ENCODE measurements around the gene CXADR. TPM values are rescaled to one million over a fixed set of nuclear protein-coding genes. Genes with fewer than 3 reads are reported as not detected.
"Not testable (repeated sequence)": the region's sequence is repeated elsewhere in the genome, so short reads cannot be mapped to it uniquely, and the experiment has no call there.

CXADR gene
- 29.4 and 38.8 TPM in 2 replicates for polyA plus RNA-seq (2014; cell fraction: cytosol; rRNA removed)
- polyA plus RNA-seq (2014; cell fraction: nucleus; rRNA removed) = 7.1 and 11.7 TPM in 2 replicates

DNA sequence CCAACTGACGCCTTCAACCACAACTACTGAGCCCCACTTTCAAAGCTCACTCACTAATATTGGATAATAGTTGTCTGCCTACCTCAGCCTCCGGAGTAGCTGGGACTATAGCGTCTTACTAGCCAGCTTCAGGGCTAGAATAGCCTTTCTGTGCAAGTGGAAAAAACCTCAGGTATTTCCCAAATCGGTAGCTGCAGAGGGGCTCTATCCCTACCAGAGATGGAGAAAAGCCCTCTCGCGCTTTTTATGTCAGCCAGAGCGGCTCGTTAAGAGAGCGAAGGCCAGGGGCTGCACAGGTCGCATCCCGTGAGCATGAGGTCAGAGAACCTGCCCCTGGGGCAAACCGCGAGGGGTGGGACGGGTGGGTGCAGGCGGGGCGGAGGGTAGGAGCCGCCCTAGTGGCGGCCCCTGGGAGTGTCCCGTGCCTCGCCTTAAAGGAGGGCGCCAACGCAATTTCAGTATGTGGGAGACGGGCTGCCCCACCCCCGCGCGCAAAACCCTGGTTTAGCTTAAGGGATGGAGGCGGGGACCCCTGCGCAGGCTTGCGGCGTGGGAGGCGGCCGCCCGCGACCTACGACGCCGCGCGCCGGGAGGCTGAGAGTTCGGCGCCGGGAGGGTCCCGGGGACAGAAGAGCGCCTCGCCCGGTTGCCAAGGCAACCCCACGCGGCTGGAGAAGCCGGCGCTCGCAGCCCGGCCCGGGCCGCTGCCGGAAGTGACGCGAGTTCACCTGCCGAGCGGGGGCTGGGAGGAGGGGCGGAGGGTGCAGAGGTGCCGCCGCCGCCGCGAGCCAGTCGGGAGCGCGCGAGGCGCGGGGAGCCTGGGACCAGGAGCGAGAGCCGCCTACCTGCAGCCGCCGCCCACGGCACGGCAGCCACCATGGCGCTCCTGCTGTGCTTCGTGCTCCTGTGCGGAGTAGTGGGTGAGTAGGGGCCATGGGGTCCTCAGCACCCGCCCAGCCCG lies at the start of gene CXADR:
CXADR (plus strand) TSS at position 791 of the 961 bp plus-strand sequence; CDS start at position 878, 87 bp downstream.
- DNase-seq (ENCODE audit: low spot score) = peak; percentile 85

DNA sequence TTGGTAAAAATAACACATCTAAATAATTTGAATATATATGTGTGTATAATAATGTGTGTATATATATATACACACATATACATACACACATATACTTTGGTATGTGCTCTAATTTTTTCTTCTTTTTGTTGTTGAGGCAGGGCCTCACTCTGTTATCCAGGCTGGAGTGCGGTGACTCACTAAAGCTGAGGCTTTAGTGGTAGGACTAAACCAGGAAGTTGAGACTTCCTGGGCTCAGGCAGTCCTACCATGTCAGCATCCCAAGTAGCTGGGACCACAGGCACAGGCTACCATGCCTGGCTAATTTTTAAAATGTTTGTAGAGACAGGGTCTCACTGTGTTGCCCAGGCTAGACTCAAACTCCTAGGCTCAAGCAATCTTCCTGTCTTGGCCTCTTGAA lies 46.7 kb upstream of the CXADR start:
- DNase-seq (ENCODE audit: low spot score) = no peak

DNA sequence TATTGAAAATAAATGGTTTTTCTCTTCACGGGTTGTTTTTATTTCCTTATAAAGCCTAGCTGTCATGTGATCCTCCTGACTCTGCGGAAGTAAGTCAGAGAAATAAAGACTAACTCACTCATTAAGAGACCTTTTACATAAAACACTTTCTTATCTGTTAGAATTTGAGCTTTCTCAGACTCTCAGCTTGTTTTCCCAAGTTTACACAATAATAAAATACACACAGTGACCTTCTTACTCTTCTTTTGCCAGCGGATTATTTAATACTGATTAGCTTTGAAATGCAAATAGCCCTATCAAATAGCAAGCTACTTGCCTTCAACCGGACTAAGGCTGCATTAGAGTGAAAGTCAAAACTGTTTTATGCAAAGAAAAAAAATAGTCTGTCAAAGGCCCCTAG lies 45.5 kb upstream of the CXADR start:
- no peak for DNase-seq (ENCODE audit: low spot score)

DNA sequence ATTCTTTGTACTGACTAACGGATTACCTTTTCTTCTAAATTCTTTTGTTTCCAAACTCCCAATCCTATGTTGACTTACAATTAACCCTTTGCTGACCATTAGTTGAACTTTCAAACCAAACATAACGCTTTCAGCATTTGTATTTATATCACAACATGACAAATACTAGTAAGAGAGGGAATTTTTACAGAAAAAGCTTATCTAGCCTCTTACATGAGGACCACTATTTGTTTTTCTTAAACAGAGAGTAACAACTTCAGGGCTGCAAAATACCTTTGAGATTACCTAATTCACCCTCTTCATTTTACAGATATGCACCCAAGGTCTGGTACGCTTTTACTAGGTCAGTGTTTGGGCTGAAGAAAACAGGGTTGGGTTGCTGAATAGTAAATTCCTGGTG lies 45.0 kb upstream of the CXADR start:
- DNase-seq (ENCODE audit: low spot score) = no peak

DNA sequence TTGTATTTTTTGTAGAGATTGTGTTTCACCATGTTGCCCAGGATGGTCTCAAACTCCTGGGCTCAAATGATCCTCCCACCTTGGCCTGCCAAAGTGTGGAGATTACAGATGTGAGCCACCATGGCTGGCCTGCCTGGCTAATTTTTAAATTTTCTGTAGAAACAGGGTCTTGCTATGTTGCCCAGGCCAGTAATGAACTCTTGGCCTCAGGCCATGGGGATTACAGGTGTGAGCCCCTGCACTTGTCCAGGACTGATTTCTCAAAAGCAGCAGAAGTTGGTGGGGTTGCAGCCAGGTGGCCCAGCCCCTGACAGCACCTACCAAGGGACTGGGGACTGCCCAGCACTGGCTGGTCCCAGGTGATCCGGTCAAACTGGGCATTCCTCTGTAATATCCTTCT lies 44.1 kb upstream of the CXADR start:
- DNase-seq (ENCODE audit: low spot score) = no peak

DNA sequence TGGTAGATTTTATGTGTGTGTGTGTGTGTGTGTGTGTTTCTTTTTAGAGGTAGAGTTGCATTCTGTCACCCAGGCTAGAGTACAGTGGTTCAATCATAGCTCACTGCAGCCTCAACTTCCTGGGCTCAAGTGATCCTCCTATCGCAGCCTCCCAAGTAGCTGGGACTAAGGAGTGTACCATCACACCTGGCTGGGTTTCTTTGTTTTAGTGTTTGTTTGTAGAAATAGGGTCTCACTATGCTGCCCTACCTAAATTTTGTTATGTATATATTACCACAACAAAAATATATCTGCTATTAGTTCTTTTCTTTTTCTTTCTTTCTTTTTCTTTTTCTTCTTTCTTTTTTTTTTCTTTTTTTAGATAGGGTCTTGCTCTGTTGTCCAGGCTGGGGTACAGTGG lies 43.1 kb upstream of the CXADR start:
- DNase-seq (ENCODE audit: low spot score) = no peak

DNA sequence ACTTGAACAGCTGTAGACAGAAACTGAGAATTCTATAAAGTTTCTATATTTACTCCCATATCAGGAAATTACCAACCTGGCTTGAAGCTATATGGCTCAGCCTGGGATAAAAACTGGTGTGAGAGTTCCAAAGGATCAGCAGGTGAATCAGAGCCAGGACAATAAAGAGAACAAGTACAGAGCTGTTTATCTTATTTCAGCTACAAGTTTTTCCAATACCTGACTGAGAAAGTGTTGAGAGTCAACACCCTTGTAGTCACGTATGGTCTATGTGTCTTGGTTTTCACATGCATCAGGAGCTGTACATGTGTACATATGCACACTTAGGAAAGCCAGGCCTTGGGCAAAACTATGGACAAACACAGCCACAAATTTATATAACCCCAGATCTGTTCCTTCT lies 40.7 kb upstream of the CXADR start:
- DNase-seq (ENCODE audit: low spot score) = no peak

DNA sequence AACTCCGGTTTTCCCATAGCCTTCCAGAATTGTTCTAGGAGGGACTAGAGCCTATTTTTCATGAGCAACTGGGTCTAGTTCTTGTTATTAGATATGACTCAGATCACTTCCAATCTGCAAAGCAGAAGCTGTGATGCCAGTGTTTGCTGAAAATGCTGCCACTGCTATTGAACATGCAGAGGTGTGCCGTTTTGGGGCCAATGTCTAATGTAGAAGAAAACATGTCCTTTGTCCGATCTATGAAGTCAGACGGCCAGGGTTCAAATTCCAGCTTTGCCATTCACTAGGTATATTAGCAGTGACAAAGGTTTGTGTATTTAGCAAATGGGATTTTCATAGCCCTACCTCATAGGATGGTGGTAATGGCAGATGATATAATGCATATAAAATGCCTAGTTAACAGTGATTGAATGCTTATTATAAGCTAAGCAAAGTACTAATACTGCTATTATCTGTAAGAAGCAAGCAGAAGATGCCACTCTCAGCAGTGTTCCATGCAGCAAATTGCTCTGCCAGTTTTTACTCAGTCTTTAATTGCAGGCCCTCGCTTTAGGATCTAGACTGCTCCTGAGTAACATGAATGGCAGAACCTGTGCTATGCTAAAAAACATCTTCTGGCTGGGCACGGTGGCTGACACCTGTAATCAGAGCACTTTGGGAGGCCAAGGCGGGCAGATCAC lies 40.1 kb upstream of the CXADR start:
- DNase-seq (ENCODE audit: low spot score) = no peak

DNA sequence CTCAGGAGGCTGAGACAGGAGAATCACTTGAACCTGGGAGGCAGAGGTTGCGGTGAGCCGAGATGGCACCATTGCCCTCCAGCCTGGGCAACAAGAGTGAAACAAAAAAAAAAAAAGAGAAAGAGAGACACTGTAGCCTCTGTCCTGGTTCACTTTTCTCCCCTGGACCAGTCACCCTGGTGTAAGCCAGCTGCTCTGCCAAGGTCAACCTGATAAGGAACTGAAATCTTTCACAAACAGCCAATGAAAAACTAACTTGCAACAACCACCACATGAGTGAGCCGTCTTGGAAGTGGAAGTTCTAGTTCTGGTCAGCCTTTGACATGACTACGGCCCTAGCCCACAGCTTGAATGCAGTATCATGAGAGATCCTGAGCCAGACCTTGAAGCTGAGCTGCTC lies 36.8 kb upstream of the CXADR start:
- no peak for DNase-seq (ENCODE audit: low spot score)

DNA sequence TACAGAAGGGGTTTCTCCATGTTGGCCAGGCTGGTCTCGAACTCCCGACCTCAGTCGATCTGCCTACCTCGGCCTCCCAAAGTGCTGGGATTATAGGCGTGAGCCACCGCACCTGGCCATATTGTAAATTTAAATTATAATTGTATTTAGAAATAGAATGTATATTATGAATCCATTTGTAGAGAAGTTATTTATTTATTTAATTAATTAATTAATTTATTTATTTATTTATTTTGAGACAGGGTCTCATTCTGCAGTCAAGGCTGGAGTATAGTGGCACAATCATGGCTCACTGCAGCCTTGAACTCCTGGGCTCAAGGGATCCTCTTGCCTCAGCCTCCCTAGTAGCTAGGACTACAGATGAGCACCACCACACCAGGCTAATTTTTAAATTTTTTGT lies 34.7 kb upstream of the CXADR start:
- not testable (repeated sequence) for DNase-seq (ENCODE audit: low spot score)

DNA sequence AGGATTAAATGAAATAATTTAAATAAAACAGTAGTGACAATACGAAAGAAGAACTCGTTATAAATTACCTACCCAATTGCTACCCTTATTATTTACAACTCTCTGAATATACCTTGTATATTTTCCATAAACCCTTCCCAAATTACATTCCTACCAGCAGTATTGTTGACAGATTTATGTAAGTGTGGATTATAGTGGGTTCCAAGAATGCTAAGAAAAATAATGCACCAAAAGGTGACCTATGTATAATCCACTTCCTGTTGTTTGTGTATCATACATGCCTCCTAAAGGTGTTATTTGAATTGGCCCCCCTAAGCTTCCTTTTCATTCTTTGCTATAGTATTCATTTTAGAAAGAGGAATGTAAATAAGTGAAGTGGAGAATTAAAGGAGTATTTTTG lies 33.2 kb upstream of the CXADR start:
- no peak for DNase-seq (ENCODE audit: low spot score)

DNA sequence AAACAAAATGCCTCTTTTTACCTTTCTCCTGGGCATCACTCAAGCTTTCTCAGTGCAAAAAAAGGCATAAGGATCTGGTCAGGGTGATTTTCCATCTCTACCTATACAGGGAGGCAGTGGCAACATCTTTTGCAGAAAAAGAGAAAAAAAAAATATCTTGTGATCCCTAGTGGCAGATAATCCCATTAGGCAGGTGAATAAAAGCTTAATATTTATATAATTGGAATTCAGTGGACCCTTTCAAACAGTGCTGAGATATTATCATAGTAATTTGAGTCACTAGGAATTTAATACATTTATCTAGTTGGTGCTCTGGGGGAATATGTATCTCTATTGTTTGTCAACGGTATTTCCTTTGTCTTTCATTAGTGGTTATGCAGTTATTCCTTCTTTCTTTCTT lies 29.9 kb upstream of the CXADR start:
- no peak for DNase-seq (ENCODE audit: low spot score)

DNA sequence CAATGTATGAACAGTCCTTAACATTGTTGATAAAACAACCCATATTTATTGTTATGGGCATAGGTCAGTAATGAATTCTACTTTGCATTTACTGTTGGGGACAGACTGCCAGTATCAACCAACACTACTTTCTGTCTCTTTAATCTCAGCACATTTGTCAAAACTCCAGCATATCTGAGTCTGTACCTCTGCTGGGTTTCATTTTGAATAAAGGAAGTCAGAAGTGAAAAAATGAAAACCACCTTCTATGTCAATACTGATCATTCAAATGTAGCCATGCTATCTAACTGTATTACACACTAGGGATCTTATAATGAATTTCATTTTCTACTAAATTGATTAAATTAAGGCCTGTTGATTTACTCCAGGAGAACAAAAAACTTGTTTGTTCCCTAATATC lies 24.2 kb upstream of the CXADR start:
- no peak for DNase-seq (ENCODE audit: low spot score)

DNA sequence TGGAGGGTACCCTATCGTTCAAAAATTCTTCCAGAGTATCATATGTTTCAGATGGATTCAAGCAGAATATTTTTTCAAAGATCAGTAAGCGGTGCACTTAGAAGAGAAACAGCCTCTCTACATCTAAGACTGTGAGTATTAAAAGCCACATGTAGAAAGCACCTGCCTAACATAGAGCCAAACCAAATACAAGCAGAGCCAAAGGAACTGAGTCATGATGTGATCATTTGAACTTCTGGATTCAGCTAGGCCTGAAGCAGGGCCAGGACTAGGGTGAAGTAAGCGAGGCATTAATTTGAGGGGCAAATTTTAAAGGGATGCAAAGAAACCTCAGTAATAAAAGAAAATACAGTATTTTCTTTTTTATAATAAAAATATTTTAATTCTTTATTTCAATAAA lies 23.3 kb upstream of the CXADR start:
- not testable (repeated sequence) for DNase-seq (ENCODE audit: low spot score)

DNA sequence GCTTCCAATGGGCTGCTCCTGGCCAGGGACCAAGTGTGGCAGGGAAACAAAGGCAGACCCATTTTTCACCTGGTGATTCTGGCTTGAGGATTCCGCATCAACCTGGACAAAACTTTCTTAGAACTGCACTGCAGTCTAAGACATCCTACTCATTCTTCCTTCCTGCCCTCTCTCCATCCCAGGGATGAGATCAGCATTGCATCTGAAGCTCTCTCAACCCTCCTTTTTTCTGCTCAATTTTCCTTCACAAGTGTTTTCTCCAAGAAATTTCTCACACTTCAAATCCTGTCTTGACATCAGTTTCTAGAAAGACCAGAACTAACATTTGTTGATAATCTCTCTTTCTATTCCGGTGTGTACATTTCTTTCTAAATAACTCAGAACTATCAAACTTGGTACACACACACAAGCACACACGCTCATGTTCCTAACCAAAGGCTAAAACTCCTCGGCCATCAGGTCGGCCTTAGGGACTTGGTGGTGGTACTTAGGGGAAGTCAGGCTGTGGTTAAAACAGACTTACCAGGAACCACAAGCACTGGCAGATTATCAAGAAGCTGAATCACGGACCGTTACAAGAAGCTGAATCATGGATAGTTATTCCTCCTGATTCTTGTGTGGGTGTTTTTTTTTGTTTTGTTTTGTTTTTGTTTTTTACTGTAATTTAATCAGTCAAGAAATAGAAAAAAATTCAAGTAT lies 21.0 kb upstream of the CXADR start:
- no peak for DNase-seq (ENCODE audit: low spot score)

DNA sequence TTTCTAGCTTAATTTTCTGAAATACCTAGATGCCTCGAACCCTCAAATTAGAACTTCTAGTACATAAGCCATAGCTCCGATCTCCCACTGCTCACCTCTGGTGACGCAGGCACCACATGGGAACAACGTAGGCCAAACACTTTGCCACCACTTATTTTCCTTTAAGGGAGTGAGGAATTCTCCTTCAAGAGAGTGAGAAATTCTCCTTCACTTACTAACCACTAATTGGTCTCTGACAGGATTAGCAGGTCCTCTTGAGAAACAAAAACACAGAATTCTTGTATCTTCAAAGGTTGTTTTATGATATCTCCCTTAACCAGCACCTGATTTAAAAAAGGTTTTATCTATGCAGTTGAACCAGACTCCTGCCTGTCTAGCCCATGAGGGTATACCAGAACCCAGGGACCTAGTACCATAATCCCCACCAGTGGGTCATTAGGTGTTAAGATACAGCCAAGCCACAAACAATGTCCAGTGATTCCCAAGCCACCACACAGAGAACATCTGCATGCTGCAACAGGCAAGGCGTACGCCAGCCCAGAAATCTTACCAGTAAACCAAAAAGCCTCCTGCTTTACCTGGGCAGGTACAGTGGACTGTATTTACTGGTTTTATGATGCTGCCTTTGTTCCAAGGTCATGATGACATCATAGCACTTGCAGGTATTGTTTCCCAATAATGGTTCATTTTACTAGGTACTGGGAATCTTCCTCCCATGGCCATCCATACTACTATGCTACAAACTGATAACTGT lies 20.3 kb upstream of the CXADR start:
- no peak for DNase-seq (ENCODE audit: low spot score)

DNA sequence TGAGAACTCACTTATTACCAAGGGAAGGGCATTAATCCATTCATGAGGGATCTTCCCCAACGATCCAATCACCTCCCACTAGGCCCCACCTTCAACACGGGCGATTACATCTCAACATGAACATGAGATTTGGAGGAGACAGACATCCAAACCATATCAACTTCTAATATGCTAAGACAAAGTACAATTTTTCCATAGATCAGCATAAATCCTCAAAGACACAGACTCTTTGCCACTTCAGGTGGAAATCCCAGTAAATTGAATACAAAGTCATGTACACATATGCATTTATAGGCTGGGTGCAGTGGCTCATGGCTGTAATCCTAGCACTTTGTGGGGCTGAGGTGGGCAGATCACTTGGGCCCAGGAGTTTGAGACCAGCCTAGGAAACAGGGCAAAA lies 18.8 kb upstream of the CXADR start:
- no peak for DNase-seq (ENCODE audit: low spot score)

DNA sequence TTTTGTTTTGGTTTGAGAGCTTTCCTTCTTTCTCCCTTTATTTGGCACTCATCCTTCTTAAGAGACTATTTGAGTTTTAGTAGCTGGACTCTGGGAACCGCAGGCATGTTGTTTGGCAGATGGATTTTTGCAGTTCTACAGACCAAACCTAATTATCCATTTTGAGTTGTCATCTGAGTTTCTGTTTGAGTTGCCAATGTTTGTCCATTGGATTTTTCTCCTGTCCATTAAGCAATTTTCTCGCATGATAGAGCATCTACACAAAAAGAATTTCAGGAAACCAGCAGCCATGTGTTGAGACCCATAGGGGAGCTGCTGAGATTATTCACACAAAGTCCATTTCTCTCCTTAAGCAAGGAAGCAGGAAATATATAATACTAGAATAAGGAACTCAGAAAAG lies 17.2 kb upstream of the CXADR start:
- peak; percentile 23 for DNase-seq (ENCODE audit: low spot score)

DNA sequence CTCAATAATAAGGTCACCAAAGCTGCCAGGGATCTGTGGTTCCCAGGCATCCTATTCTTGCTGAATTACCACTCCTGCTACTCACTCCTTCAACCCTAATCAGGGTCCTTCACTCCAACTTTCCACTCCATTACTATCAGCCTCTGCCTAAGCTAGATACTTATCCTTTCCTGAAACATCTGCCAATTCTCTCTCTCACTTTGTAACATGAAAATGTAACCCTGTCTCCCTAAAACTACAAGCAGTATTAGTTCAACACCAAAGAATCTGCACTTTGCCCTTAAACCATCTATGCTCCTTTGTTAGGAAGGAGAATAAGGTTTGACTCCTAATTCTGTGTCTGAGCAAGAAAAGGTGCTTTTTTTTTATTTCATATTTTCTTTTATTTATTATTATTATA lies 15.5 kb upstream of the CXADR start:
- no peak for DNase-seq (ENCODE audit: low spot score)

DNA sequence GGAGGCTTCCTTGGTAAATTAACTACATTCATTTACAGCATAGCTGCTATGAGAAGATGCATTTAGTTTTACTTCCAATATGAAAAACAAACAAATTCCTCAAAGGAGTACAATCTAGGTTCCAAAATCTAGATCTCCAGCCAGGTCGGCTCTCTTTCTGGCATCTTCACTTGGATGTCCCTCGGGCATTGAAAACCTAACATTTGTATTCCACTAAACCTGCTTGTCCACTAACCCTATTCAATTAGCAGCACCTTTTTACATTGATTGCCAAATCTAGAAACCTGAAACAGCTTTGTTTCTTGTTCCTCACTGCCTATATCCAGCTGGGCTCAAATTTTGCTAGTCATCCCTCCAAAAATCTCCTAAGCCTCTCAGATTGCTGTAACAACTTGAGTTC lies 14.3 kb upstream of the CXADR start:
- no peak for DNase-seq (ENCODE audit: low spot score)

Data from SK-N-DZ (cell line).